CD14-positive monocyte (primary cell): ENCODE measurements around the gene TUBG2. TPM values are rescaled to one million over a fixed set of nuclear protein-coding genes. Genes with fewer than 3 reads are reported as not detected.
A peak's percentile ranks its signal among the peaks of the same experiment; 100 is the strongest.

Source experiments
- DNase-seq, 3 donors: peaks; one replicate each; pipeline ENCODE4 v3.0.0-alpha.2; 2011 to 2022
- H2AFZ ChIP-seq: 2 replicates; pipeline ENCODE4 v1.6.0; 2012; ENCODE audit warnings: mild to moderate bottlenecking, low read depth, low read length, inconsistent platforms; ENCODE audit not compliant: insufficient read depth, poor library complexity, severe bottlenecking
- H3K27ac ChIP-seq, 2 donors: 1 replicate in 1 of 2; 2 replicates in 1 of 2; pipeline ENCODE4 v1.5.1; 2012 to 2013; ENCODE audit warnings: low read length in 2 of 2, control low read depth in 1 of 2, inconsistent platforms in 1 of 2, low read depth in 1 of 2, mild to moderate bottlenecking in 1 of 2
- H3K27me3 ChIP-seq, 2 donors: one replicate each; pipeline versions ENCODE4 v1.6.0 to v1.6.1; 2011 to 2013; ENCODE audit warnings: low read length in 2 of 2; ENCODE audit not compliant: control insufficient read depth in 2 of 2, insufficient read depth in 2 of 2
- H3K36me3 ChIP-seq, 2 donors: replicated peaks in 1 of 2; 1 replicate in 1 of 2; 2 replicates in 1 of 2; pipeline versions ENCODE4 v1.5.1 to v1.6.1; 2012 to 2013; ENCODE audit warnings: low read length in 2 of 2, control low read depth in 1 of 2, inconsistent platforms in 1 of 2, mild to moderate bottlenecking in 1 of 2; ENCODE audit not compliant: insufficient read depth in 2 of 2, control insufficient read depth in 1 of 2
- H3K4me1 ChIP-seq, 2 donors: 1 replicate in 1 of 2; 2 replicates in 1 of 2; pipeline versions ENCODE4 v1.5.1 to v1.6.1; 2012 to 2013; ENCODE audit warnings: low read length in 2 of 2, control low read depth in 1 of 2, inconsistent platforms in 1 of 2, mild to moderate bottlenecking in 1 of 2, moderate library complexity in 1 of 2; ENCODE audit not compliant: insufficient read depth in 2 of 2, control insufficient read depth in 1 of 2
- H3K4me2 ChIP-seq: replicated peaks from 2 replicates; pipeline ENCODE3; 2012; ENCODE audit warnings: low read length, moderate library complexity, mild to moderate bottlenecking; ENCODE audit not compliant: poor library complexity, severe bottlenecking; ENCODE audit errors: extremely low read depth
- H3K4me3 ChIP-seq, 3 experiments: fragments of 200-600 bp in 1 of 3; sonication (generic) in 1 of 3; replicated peaks in 1 of 3; 1 replicate in 2 of 3; 2 replicates in 1 of 3; pipeline ENCODE4 v1.5.1; 2011 to 2013; ENCODE audit warnings: low read length in 3 of 3, mild to moderate bottlenecking in 3 of 3, control low read depth in 2 of 3, low read depth in 2 of 3, inconsistent platforms in 1 of 3, moderate library complexity in 1 of 3
- H3K79me2 ChIP-seq: 2 replicates; pipeline ENCODE4 v1.6.0; 2012; ENCODE audit warnings: mild to moderate bottlenecking, control low read depth, inconsistent platforms, low read length, moderate library complexity; ENCODE audit not compliant: insufficient read depth
- H3K9ac ChIP-seq: 2 replicates; pipeline ENCODE4 v1.6.0; 2017; ENCODE audit warnings: low read length, mild to moderate bottlenecking; ENCODE audit not compliant: insufficient read depth, poor library complexity, severe bottlenecking
- H3K9me3 ChIP-seq, 2 donors: replicated peaks in 1 of 2; 1 replicate in 1 of 2; 2 replicates in 1 of 2; pipeline versions ENCODE4 v1.5.1 to v1.6.1; 2012 to 2013; ENCODE audit warnings: low read length in 2 of 2, control low read depth in 1 of 2; ENCODE audit not compliant: control insufficient read depth in 1 of 2, insufficient read depth in 1 of 2
- H4K20me1 ChIP-seq: 2 replicates; pipeline ENCODE4 v1.6.0; 2012; ENCODE audit warnings: mild to moderate bottlenecking, low read length, control low read depth, moderate library complexity; ENCODE audit not compliant: insufficient read depth
- H3K27ac Mint-ChIP-seq, 7 donors: one replicate each; pipeline ENCODE4 v1.8.0; 2020; ENCODE audit warnings: mild to moderate bottlenecking in 7 of 7, mixed read lengths in 7 of 7, moderate library complexity in 6 of 7, inconsistent platforms in 2 of 7
- H3K27me3 Mint-ChIP-seq, 3 donors: one replicate each; pipeline ENCODE4 v1.8.0; 2021 to 2022; ENCODE audit warnings: low read depth in 3 of 3, mild to moderate bottlenecking in 3 of 3, mixed read lengths in 3 of 3, moderate library complexity in 3 of 3, inconsistent platforms in 1 of 3
- H3K36me3 Mint-ChIP-seq, 2 donors: one replicate each; pipeline ENCODE4 v1.8.0; 2020; ENCODE audit warnings: mixed read lengths in 2 of 2, inconsistent platforms in 1 of 2, mild to moderate bottlenecking in 1 of 2
- H3K4me1 Mint-ChIP-seq: one replicate; pipeline ENCODE4 v1.8.0; 2020; ENCODE audit warnings: mild to moderate bottlenecking, mixed read lengths
- H3K4me3 Mint-ChIP-seq, 2 donors: one replicate each; pipeline ENCODE4 v1.8.0; 2020; ENCODE audit warnings: mild to moderate bottlenecking in 2 of 2, mixed read lengths in 2 of 2, moderate library complexity in 1 of 2
- H3K9me3 Mint-ChIP-seq, 7 donors: one replicate each; pipeline ENCODE4 v1.8.0; 2020 to 2022; ENCODE audit warnings: mixed read lengths in 7 of 7, mild to moderate bottlenecking in 6 of 7, moderate library complexity in 6 of 7, inconsistent platforms in 2 of 7
- WGBS: methylation state at CpG from one replicate; pipeline ENCODE4 v1.1.5; 2013; ENCODE audit warnings: missing lambda C conversion rate; ENCODE audit not compliant: insufficient coverage; 5-methylcytosine and 5-hydroxymethylcytosine counted together
- intact Hi-C, 2 donors: fragments of 100-400 bp; cut with micrococcal nuclease; formaldehyde crosslinking; loops; one replicate each; pipeline versions ENCODE4 v1.15.0 to v1.15.1; 2023
- polyA plus RNA-seq, 3 donors: library from polyadenylated mRNA; depleted of rRNA in 1 of 3; unstranded in 2 of 3; stranded (reverse) in 1 of 3; fragments of 300-500 nt in 2 of 3; fragments of >200 nt in 1 of 3; fragmentation: Illumina TruSeq in 2 of 3; gene quantifications; 1 replicate in 2 of 3; 2 replicates in 1 of 3; pipeline ENCODE4 v1.2.3, GENCODE V29; 2012 to 2021
- TF ChIP-seq, protein P1 (sequence below): fragments of 200-600 bp; IDR thresholded peaks from one replicate; pipeline ENCODE4 v1.8.0; 2022; ENCODE audit warnings: antibody characterized with exemption, mild to moderate bottlenecking

The TUBG2 gene
- polyA plus RNA-seq, 3 donors: 0.31 to 7.3 (median 0.47) TPM

DNA sequence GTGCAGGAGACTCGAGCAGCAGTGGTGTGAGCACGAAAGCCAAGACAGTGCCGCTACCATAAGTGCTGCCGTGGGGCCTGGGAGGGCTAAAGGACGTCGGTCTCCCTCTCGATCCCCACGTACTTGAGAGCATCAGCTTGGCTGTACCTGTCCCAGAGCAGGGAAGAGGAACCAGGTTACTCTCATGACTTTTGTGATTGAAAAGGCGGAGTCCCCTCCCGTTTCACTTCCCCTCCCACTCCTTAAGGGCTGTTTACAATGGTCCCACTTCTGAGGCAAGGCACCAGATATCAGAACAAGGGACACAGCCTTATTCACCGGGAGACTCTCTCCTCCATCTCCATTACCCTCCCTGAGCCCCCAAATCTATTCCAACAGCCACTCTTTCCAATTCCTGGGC, 43.4 kb downstream of the TUBG2 start:
- Mint-ChIP-seq H3K9me3 (no peaks in the 10 kb centered on the region), H3K4me3 (no peak overlapping the region), H3K27ac (no peak overlapping the region), H3K36me3 (peaks cover 71 to 89% of the 10 kb centered on the region in 2 donors), H3K4me1 (no peaks in the 10 kb centered on the region), H3K27me3 (peaks cover 0 to 2% (median 0%) of the 10 kb centered on the region in 3 donors)
- H3K79me2 ChIP-seq: no peaks in the 10 kb centered on the region
- no peak overlapping the region for H3K9ac ChIP-seq
- no peak for DNase-seq
- H3K36me3 ChIP-seq: peaks cover 69 to 87% of the 10 kb centered on the region in 2 donors
- no peak overlapping the region for H3K4me3 ChIP-seq
- TF ChIP-seq, protein P1, sequence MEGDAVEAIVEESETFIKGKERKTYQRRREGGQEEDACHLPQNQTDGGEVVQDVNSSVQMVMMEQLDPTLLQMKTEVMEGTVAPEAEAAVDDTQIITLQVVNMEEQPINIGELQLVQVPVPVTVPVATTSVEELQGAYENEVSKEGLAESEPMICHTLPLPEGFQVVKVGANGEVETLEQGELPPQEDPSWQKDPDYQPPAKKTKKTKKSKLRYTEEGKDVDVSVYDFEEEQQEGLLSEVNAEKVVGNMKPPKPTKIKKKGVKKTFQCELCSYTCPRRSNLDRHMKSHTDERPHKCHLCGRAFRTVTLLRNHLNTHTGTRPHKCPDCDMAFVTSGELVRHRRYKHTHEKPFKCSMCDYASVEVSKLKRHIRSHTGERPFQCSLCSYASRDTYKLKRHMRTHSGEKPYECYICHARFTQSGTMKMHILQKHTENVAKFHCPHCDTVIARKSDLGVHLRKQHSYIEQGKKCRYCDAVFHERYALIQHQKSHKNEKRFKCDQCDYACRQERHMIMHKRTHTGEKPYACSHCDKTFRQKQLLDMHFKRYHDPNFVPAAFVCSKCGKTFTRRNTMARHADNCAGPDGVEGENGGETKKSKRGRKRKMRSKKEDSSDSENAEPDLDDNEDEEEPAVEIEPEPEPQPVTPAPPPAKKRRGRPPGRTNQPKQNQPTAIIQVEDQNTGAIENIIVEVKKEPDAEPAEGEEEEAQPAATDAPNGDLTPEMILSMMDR: no peak
- 94% methylated on average over 11 of the region's 11 CpGs for WGBS
- intact Hi-C loops: no loop called here
- no peak overlapping the region for H3K4me2 ChIP-seq
- no peaks in the 10 kb centered on the region for H3K9me3 ChIP-seq
- no peak overlapping the region for H2AFZ ChIP-seq
- no peak overlapping the region for H3K27ac ChIP-seq
- H3K4me1 ChIP-seq: no peaks in the 10 kb centered on the region
- H4K20me1 ChIP-seq: no peaks in the 10 kb centered on the region
- H3K27me3 ChIP-seq: no peaks in the 10 kb centered on the region

DNA sequence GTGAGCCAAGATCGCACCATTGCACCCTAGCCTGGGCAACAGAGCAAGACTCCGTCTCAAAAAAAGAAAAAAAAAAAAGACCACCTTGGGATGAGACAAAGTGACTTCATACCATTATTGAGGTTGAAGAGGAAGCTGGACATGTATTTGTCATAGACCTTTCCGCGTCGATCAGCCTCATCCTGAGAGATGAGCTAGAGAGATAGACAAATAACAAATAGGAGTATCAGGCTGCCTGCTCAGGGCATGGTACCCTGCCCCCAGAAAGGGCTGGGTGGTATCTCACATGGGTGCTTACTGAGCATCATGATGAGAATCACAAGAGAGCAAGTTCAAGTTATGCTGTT, 45.4 kb downstream of the TUBG2 start:
- Mint-ChIP-seq H3K36me3 (peaks cover 88 to 99% of the 10 kb centered on the region in 2 donors), H3K27ac (peak overlapping the region in 1 of 7 donors; percentile 15), H3K27me3 (peaks cover 0 to 2% (median 0%) of the 10 kb centered on the region in 3 donors), H3K9me3 (no peaks in the 10 kb centered on the region), H3K4me1 (no peaks in the 10 kb centered on the region), H3K4me3 (no peak overlapping the region)
- DNase-seq: no peak
- Histone ChIP-seq H3K36me3 (peaks cover 88 to 97% of the 10 kb centered on the region in 2 donors), H3K27me3 (no peaks in the 10 kb centered on the region), H3K4me2 (no peak overlapping the region), H3K79me2 (no peaks in the 10 kb centered on the region), H3K9ac (no peak overlapping the region), H2AFZ (no peak overlapping the region), H3K4me3 (no peak overlapping the region), H3K9me3 (no peaks in the 10 kb centered on the region), H3K27ac (no peak overlapping the region), H4K20me1 (no peaks in the 10 kb centered on the region), H3K4me1 (no peaks in the 10 kb centered on the region)
- intact Hi-C loops: no loop called here
- TF ChIP-seq, protein P1: no peak
- WGBS: 100% methylated on average over 3 of the region's 5 CpGs
